GM18511 (cell line): ENCODE data around the gene EBF3.

Experiments
- ATAC-seq: cut with Tn5 transposase; IDR thresholded peaks from one replicate; pipeline ENCODE4 v1.9.1; 2021; ENCODE audit warnings: mild to moderate bottlenecking, moderate library complexity; ENCODE audit not compliant: unreplicated experiment

The EBF3 gene

DNA sequence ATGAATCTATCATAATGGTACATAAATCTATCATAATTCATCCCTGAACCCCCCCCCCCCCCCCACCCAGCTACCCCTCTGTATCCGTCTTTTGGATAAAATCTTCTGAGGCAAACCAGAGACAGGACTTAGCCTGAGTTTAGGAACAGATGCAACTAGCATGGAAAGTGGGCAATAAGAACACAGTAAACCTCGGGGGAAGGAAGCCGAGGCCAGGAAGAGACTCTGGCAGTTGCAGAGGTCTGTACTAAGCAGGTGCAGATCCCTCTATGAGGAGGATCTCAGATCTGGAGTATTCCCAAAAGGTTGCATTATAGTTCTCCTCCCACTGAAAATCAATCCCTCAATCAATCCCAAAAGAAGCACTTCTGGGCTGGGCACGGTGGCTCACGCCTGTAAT is 87.2 kb downstream of the EBF3 start:
- no peak for ATAC-seq

DNA sequence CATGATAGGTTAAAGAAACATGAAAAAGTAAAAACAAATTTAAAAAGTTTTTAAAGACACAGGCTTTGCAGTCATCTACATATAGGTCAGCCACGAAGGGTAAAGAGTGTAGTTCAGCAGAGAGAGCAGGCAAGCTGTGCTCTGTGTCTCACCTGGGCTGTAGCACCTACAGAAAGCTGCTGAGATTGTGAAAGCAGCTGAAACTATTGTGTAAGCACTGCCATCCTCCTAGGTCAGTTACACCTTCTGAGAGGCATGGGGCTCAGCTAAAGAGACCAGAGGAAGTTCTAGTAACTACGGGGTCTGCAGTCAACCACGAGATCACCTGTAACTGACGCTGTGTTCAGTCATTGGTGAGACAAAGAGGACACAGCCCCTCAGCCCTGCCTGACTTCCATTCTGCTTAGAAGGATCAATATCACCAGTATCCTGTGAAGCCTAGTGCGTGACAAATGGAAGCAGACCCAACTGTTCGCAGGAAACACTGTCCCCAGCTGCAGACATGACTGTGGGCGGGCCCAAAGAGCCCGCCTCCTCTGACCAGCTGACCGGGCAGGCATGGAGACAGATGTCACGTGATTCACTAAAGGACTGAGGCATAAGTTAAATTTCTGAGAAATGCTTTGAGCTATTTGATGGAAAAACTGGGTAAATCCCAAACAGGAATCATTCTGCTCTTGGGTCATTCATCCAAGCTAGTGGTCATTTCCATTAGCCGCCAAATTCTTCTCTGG is 87.9 kb downstream of the EBF3 start:
- no peak for ATAC-seq

DNA sequence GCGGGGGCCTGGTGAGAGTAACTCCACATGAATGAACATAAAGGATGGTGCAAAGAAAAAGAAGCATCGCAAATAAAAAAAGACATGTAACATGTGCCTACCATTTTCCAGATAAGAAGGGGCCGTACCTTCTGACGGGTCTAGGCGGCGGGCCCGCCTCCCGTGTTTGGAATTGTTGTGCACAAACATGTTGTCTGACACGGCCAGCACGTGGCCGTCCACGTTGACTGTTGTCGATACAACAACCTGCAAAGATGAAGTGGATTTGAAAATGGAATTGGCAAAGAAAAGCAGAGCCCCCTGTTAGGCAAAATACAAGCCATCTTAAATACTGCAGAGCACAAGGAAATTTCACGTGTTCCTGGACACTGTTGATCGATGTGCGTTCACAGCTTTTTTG is 90.7 kb downstream of the EBF3 start:
- no peak for ATAC-seq

DNA sequence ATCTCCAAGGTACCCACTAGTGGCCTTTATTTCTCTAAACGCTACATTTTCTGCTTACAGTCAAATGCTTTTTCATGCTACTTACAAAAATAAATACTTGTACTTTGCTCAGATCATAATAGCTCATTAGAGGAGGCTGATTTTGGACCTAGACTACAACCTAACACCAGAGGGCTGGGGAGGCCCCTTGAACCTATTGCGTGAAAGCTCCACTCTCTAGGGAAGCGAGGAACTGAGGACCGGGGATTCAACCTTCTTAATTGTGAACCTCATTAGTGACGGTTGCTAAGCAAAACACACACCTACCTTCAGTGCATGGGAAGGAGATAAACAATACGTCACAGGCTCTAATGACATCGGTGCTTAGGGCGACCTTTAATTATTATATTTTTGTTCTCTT is 92.1 kb downstream of the EBF3 start:
- no peak for ATAC-seq

DNA sequence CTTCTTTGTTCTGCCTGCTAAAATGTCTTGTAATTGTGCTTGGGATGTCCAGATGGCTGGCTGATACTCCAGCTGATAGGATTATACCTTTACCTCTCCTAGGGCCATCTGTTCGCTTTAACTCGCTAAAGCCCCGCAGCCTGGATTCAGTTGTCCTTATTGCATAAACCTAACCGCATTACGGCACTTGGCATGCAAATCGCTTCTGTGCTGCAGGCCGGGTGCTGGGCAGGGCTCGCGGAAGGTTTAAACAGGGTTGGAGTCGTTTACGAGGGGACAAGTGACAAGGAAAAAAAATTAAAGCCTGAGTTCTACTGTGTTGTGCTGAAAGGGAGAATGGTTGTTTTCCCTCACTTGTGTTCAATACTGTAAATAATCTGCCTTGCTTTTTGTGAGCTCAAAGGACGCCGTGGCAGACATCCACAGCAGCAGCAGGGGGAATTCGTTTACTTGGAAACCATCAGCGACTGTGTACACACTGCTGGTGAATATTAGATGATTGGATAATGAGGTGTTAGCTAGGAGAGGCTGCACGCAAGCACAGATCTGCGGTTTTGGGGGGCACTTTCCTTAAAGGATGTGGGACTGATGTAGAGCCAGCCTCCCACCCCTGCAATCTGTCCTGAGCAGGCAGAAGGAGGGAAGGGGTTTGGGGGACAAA is 93.0 kb downstream of the EBF3 start:
- no peak for ATAC-seq

DNA sequence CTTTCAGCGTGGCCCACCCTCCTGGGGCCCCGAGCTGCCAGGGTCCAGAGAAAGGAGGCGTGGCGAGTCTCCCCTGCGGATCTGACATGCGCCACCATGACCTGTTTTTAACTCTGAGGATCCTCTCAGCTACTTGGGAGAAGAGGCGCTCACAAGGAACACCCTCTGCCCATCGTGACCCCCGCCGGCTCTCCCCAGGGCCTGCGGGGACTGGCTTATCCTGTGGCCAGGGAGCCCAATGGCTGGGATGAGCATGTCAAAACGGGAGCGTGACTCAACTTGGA is 93.7 kb downstream of the EBF3 start:
- no peak for ATAC-seq

DNA sequence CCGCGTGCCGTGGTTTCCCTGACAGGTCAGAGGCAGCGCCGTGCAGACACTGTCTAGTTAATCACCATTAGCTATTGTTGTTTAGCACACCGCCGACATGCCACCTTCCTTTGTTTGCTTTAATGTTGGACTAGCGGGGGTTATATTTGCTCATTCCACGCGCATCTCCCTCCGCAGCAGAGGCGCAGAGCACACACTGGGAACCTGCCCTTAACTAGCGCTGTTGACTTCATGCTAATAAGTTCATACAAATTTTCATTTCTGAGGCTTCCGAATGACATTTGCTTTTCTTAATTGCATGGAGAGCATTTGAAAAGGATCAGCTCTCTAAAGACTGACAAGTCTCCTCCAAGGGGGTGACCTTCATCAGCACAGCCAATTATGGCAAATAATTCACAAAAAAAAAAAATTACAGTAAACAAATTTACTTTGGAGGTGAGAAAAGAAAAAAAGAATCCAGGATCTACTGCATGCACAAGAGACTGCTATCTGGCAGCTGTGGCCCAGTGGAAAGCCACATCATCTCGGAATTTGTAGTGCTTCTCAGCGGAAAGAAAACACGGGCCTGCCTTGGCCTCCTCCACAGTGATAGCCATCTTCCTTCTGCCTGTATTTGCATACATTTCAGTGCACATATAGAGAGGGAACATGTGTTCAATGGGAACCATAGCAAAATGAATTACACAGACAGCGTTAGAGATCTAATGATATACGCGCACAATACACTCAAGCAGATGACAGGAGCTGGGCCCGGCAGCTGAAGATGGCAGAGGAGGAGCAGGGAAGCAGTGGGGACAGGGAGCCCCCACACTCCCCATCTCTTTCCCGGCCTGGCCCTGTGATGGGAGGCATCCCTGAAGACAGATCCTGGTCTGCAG is 94.2 kb downstream of the EBF3 start:
- ATAC-seq: no peak

DNA sequence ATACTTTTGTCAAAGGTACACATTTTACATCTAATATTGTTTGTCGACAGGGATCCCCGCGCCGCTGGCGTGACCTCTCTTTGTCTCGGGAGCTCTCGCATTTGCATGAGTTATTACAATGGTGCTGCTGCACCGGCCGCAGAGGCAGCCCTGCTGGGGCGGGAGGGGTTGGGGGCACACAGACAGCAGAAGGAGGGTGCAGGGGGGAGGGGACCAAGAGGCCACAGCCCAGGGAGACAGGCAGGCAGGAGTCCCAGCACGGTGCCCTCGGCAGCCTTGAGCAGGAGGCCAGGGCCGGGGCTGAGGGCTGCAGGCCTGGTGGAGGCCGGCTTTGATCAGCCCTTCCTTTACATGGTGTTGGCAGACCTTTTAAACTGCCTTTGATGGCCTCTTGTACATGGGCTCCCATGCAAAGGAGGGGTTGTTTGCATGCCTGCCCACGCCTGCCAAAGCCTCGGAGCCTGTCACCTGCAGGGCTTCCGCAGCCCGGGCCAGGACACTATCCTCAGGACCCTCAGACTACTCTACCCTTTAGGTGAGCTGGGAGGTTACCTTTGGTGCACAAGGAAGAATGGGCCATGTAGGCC is 95.5 kb downstream of the EBF3 start:
- no peak for ATAC-seq

DNA sequence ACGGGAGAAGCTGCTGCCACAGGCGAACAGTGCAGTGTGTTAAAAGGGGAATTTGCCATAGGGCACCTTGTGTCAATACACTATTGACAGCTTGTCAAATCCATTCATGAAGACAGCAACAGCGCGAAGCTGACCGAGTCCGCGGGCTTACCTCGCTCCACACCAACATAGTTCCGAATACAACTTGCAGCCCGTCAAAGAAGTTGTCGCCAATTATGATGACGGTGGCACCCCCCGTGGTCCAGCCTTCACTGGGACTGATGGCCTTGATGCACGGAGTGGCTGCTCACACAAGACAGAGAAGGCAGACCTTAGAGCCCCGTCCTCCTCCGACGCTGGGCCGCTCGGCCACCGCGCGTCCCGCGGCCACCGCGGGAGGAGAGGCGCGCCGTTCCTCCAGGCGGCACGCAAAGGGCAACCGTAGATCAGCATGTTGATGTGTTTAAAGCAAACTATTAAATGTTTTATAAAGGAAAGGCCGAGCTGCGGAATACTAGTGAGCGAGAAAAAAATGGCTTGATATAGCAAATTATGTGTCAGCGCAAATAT is 96.4 kb downstream of the EBF3 start:
- ATAC-seq: no peak

DNA sequence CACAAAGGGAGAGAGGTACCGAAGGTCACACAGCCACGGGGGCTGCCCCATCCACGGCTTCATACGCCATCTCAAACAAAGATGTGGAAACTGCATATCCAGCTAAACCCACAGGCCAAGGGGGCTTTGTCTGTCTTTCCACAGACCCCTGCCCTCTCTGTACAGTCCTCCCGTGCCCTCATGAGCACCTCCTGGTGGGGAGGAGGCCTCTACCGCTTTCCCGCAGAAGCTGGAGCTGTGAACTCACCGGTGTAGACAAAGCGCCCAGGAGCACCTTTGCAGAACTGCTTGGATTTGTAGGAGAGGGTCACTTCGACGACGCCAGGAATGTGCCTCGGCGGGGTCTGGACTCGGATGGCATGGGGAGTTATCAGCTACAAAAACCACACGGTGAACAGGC is 97.2 kb downstream of the EBF3 start:
- ATAC-seq: no peak

DNA sequence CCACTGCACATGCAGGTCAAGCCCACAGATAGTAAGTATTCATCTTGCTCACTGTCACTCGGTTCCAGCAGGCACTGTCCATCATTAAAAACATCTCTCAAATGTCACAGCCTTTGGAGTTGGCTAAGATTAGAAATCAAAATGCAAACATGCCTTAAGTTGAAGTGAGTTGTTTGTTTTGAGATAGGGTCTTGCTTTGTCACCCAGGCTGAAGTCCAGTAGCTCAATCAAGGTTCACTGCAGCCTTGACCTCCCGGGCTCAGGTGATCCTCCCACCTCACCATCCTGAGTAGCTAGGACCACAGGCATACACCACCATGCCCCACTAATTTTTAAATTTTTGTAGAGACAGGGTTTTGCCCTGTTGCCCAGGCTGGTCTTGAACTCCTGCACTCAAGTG is 98.1 kb downstream of the EBF3 start:
- ATAC-seq: no peak

DNA sequence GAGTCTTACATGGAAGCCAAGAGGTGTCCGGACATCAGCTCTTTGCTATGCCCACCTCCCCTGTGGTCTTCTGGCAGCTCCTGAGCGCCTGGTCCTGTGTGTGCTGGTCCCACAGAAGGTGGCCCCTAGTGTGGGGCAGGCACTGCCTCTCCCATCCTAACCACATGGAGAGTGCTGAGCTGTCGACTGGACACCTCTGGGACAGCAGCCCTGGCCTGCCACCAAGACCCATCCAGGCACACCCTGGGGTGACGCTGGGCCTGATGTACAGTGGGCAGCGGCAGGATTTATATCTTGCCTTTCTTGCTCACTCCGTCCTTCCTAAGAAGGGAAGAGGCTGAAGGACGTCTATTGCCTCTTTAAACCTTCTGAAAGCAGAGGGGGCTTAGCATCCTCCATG is 98.7 kb downstream of the EBF3 start:
- ATAC-seq: no peak

DNA sequence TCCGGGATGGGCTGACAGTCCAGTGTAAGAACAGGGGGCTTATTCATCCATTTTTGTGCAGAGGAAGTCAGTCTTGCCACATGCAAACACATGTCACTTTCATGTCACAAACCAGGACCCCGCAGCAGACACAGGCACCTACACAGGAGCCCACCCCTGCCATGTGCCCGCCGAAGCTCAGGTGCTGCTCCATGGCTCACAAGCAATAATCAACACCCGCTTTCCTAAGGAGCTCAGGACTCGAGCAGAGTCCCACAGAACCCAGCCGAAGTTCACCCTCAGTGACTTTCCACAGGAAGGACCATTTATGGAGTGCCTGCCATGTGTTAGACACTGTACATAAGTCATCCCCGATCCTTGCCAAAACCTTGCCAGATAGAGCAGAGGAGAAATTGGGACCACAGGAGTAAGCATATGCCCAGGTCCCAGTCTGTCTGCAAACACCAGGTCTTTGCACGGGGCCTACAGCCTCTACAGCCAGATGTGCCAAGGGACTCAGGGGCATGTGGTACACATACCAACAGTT is 99.4 kb downstream of the EBF3 start:
- no peak for ATAC-seq

DNA sequence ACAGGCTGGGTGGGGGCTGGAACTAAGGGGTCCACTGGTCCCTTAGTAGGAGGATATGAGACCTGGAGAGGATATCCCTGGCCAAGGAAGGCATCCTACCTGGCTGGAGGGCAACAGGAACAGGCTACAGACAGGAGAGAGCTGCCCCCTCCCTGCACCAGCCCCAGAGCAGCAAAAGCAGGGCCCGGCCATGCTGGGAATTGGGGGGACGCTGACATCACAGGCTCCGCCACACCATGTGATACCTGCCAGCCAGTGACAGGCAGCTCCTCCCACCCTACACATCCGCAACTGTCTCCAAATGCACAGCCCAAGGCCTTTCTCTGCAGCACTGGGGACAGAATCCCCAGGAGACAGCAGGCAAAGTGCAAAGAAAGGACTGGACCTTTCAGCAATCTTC is 100.0 kb downstream of the EBF3 start:
- ATAC-seq: no peak

DNA sequence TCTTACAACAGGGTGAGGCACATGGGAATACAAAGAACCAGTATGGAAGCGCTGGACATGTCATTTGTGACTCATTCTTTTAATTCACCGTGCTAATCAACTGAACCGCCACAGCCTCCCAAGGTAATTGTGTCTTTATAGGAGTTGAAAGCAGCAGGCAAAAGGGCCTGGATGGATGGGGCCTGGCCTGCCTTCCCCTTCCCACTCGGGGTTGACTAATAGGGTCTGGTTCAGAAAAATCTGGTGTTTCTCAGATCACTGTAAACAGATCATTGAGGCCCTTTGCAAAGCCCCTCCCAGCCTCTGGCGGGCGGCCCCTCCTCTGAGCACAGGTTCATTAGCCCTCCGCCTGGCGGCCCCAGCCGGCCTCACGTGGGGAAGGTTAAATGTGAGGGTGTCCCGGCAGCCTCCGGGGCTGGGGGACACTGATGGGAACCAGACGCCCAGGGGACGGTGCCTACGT is 100.8 kb downstream of the EBF3 start:
- ATAC-seq: no peak

DNA sequence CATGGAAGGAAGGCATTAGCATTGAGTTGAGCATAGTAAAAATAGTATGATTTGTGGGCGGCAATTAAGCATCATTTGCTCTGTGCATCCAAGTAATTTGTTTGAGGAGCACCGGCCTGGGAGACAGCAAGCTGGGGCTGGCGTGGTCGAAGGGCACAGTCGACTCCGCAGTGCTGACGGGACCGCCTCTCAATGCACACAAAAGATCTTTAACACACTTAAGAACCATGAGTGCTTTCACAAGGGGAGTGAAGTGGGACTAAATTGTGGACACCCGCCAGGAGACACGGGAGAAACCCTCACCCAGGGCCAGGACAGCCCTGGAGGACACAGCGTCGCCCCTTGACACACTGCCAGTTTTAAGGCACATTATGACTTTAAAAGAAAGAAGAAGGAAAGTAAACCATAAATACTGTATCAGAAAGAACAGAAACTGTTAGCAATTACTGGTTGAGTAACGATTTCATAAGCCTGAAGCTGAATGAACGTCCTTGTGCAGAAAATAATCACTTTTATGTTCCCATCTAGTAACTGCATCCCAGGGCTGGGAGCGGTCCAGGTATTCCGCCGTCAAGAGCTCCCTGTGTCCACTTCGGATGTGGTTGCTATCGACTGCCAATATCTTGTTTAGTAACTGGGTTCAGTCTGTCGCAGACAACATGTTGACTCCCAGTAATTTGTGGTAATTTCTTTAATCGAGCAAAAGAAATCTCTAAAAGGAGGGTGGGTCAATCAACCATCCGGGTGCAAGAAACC is 102.1 kb downstream of the EBF3 start:
- ATAC-seq: no peak

DNA sequence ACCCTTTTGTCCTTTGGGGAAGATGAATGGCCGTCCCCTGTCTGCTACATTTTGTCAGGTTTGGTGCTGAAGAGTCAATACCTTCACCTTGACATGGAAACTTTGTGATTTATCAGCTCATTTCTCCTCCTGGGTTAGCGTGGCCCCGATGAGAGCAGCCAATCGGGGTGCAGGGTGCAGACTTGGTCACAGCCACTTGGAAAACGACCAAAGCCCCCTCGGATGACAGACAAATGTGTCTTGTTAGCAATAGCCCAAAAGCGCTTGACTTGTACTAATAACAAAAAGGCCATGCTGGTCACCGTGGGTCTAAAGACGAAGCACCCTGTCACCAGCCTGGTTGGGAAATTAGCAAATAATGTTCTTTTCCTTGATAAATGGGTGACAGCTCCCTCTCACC is 103.7 kb downstream of the EBF3 start:
- ATAC-seq: no peak

DNA sequence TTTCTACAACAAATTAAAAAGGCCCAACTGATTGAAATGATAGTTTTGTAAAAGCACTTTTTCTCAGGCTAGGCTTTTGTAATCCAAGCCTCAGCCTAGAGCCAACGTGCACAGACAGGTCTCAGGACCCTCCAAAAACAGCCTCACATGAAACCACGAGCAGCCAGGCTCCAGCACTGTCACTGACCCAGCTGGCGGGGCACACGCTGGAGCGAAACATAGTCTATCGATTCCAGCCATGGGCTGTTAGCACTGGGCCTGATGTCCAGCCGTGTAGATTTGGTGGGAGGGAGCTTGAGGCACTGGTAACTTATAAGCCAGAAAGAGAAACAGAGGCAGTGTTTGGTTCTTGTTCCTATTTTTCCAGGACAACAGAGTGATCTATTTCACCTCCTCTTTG is 104.5 kb downstream of the EBF3 start:
- ATAC-seq: no peak

DNA sequence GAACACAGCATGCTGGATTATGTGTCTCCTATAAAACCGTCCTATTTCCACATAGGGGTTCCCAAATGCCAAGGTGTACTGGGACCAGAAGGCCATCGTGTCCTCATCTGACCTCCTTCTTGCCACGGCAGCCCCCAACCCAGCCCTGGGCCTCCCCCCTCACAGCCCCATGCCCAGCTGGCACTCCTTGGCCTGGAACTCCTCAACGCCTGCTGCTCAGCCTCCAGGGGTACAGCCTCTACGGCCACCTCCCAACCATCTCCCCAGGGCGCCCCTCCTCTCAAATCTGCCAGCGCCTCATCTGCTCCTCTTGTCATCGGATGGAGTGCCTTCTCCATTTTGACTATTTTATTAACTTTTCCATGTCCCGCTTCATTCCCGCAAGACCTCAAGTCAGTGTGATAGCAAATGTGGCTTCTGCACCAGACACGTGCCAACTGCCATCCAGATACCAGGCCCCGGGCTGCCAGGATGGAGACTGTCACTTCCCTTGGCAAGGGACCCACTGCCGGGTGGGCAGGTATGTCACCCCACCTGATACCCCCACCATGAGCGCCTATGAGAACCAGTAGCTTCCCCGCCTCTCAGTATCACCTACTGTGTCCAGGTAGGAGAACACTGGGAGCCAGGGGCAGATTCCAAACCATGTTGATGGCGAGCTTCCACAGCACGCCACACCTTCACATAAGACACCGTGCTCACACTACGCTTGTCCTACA is 106.7 kb downstream of the EBF3 start:
- no peak for ATAC-seq
